RPMI8226 (cell line): ENCODE results near the gene ARSH.
"Not testable (repeated sequence)": the region's sequence is repeated elsewhere in the genome, so short reads cannot be mapped to it uniquely, and the experiment has no call there.

Experiments
- DNase-seq: peaks from one replicate; pipeline ENCODE4 v3.0.0-alpha.2; 2015

The ARSH gene

GRCh38 chrX:3044671-3045070, 38.3 kb downstream of the ARSH start:
- no peak for DNase-seq

- DNase-seq: peak; percentile 32
Observed at GRCh38 chrX:3046253-3047240, 40.2 kb downstream of the ARSH start.

DNA sequence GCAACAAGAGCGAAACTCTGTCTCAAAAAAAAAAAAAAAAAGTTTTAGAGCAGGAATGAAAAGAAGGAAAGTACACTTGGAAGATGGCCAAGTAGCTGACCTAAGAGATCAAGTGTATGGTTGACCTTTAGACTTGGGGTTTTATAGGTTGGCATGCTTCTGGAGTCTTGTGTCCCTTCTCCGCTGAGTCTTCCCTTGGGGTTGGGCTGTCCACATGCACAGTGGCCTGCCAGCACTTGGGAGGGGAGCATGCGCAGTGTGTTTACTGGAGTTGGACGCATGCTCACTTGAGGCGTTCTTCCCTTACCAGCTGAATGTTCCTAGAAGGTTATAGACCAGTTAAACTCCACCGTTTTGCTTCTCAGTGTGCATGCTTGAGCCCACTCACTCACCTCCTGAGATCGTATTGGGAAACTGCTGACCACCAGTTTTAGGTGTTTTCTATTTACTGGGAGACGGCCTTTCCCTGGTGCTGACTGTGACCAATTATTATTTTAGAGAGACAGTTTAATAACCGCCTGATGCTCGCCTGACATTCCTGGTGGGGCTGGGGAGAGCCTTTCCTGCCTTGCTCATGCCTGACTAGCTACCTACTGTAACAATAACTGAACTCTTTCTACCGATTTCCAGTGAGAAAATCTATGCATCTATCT, 44.3 kb downstream of the ARSH start:
- not testable (repeated sequence) for DNase-seq

GRCh38 chrX:3052860-3053259, 46.5 kb downstream of the ARSH start:
- DNase-seq: no peak

DNA sequence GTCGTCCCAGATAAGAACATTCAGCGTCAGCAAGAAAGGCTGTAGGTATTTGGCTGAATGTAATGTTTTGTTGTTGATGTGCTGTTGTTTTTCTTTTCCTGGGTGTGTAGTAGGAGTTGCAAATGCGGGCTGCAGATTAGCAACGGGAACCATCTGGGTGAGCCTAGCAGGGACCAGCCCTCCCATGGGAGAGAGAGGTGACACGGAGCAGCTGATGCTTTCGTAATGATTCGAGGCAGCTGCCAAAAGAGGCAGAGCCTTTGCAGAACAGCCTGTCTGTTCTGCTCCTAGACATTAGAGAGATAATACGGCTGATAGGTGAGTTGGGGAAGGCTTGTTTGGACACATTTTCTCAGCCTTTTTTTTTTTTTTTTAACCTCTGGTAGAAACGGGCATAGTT, 60.2 kb downstream of the ARSH start:
- DNase-seq: no peak

GRCh38 chrX:3075959-3076358, 69.6 kb downstream of the ARSH start:
- no peak for DNase-seq

DNA sequence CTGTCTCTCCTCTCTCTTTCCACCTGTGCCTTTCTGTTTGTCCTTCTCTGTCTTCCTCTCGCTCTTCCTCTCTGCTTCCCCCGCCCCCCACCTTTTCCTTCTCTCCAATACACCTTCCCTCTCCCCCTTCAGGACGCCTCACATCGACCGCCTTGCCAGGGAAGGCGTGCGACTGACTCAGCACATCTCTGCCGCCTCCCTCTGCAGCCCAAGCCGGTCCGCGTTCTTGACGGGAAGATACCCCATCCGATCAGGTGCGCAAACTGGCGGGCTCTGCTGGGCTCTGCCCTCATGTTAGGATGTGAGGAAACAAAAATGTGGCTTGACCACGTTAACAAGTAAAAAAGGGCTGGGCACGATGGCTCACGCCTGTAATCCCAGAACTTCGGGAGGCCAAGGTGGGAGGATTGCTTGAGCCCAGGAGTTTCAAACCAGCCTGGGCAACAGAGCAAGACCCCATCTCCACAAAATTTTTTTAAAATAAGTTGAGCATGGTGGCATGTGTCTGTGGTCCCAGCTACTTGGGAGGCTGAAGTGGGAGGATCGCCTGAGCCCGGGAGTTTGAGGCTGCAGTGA, 70.2 kb downstream of the ARSH start:
- no peak for DNase-seq
